SU-DHL-6 (cell line): ENCODE results near the gene CCDC102A.

Experiments used
- H2AFZ ChIP-seq: fragments of 200-600 bp; sonication (generic); 2 replicates; pipeline ENCODE4 v1.6.1; 2014; ENCODE audit warnings: low read depth, mild to moderate bottlenecking, moderate library complexity, mixed read lengths, antibody characterized with exemption, low read length; ENCODE audit not compliant: severe bottlenecking
- H3F3A ChIP-seq: fragments of 200-600 bp; shearing (Covaris generic); 2 replicates; pipeline ENCODE4 v1.6.0; 2016; ENCODE audit warnings: antibody characterized with exemption, mild to moderate bottlenecking; ENCODE audit not compliant: insufficient read depth
- H3K27ac ChIP-seq: fragments of 200-600 bp; sonication (generic); 2 replicates; pipeline ENCODE4 v1.5.1; 2016; ENCODE audit warnings: low read depth, mild to moderate bottlenecking, low read length, moderate library complexity, mixed read lengths
- H3K27me3 ChIP-seq: fragments of 200-600 bp; sonication (generic), shearing (Covaris generic); 2 replicates; pipeline ENCODE4 v1.6.0; 2014; ENCODE audit warnings: mild to moderate bottlenecking, low read length
- H3K36me3 ChIP-seq: fragments of 200-600 bp; sonication (generic); 2 replicates; pipeline ENCODE4 v1.6.1; 2014; ENCODE audit warnings: mild to moderate bottlenecking, low read length, mixed read lengths
- H3K4me2 ChIP-seq: fragments of 300-600, 200-600 bp; shearing (Covaris generic), sonication (generic); 2 replicates; pipeline ENCODE4 v1.6.0; 2014; ENCODE audit warnings: low read length, low read depth, mild to moderate bottlenecking; ENCODE audit not compliant: poor library complexity, severe bottlenecking
- H3K4me3 ChIP-seq: fragments of 200-600 bp; sonication (generic); 2 replicates; pipeline ENCODE4 v1.5.1; 2014; ENCODE audit warnings: antibody characterized with exemption, low read length, mild to moderate bottlenecking, mixed read lengths; ENCODE audit not compliant: insufficient read depth, poor library complexity, severe bottlenecking
- H3K79me2 ChIP-seq: fragments of 200-600 bp; sonication (generic); 2 replicates; pipeline ENCODE4 v1.6.1; 2014; ENCODE audit warnings: mild to moderate bottlenecking, low read length, moderate library complexity; ENCODE audit not compliant: insufficient read depth
- H3K9ac ChIP-seq: fragments of 200-600 bp; sonication (generic); 2 replicates; pipeline ENCODE4 v1.7.0; 2014; ENCODE audit warnings: mild to moderate bottlenecking, low read length
- H3K9me2 ChIP-seq: fragments of 200-600 bp; sonication (generic); replicated peaks from 2 replicates; pipeline ENCODE4 v1.6.1; 2014; ENCODE audit warnings: low read length; ENCODE audit not compliant: insufficient read depth
- H3K9me3 ChIP-seq: fragments of 200-600 bp; sonication (generic); 2 replicates; pipeline ENCODE4 v1.6.1; 2014; ENCODE audit warnings: low read length, mixed read lengths; ENCODE audit not compliant: insufficient read depth
- H4K20me1 ChIP-seq: fragments of 200-600 bp; sonication (generic); 2 replicates; pipeline ENCODE4 v1.6.1; 2014; ENCODE audit warnings: low read depth, mild to moderate bottlenecking, antibody characterized with exemption, low read length, moderate library complexity, mixed read lengths
- EZH2phosphoT487 ChIP-seq: fragments of 200-600 bp; sonication (generic), shearing (Covaris generic); conservative IDR thresholded peaks from 2 replicates; pipeline ENCODE4 v1.6.1; 2018; ENCODE audit warnings: mild to moderate bottlenecking, antibody characterized with exemption, low read length, moderate library complexity, mixed read lengths
- TF ChIP-seq, protein P1 (sequence below): fragments of 200-600 bp; sonication (generic); IDR thresholded peaks from one replicate; pipeline ENCODE4 v1.5.1; 2017; ENCODE audit warnings: antibody characterized with exemption, mild to moderate bottlenecking, low read length, moderate library complexity; ENCODE audit not compliant: insufficient read depth, poor library complexity, severe bottlenecking

The CCDC102A gene

GRCh38 chr16:57472665-57473060, 63.7 kb downstream of the CCDC102A start:
- Histone ChIP-seq H2AFZ (no peak overlapping the region), H3K36me3 (no peaks in the 10 kb centered on the region), H3K27ac (no peak overlapping the region), H3K4me3 (no peak overlapping the region), H3K27me3 (no peaks in the 10 kb centered on the region), H3K9ac (no peak overlapping the region), H3K79me2 (no peaks in the 10 kb centered on the region), H3K9me2 (no peaks in the 10 kb centered on the region), H3K4me2 (no peak overlapping the region), H4K20me1 (no peaks in the 10 kb centered on the region), H3F3A (peaks cover under 1% of the 10 kb centered on the region; the same call in 1 of the 2 replicates), H3K9me3 (no peaks in the 10 kb centered on the region)
- no peak for TF ChIP-seq EZH2phosphoT487
- TF ChIP-seq, protein P1, sequence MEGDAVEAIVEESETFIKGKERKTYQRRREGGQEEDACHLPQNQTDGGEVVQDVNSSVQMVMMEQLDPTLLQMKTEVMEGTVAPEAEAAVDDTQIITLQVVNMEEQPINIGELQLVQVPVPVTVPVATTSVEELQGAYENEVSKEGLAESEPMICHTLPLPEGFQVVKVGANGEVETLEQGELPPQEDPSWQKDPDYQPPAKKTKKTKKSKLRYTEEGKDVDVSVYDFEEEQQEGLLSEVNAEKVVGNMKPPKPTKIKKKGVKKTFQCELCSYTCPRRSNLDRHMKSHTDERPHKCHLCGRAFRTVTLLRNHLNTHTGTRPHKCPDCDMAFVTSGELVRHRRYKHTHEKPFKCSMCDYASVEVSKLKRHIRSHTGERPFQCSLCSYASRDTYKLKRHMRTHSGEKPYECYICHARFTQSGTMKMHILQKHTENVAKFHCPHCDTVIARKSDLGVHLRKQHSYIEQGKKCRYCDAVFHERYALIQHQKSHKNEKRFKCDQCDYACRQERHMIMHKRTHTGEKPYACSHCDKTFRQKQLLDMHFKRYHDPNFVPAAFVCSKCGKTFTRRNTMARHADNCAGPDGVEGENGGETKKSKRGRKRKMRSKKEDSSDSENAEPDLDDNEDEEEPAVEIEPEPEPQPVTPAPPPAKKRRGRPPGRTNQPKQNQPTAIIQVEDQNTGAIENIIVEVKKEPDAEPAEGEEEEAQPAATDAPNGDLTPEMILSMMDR, result no peak

- Histone ChIP-seq H3K4me2 (no peak overlapping the region), H3K9me3 (no peaks in the 10 kb centered on the region), H3K27ac (no peak overlapping the region), H3K9ac (no peak overlapping the region), H3K9me2 (no peaks in the 10 kb centered on the region), H3F3A (peaks cover 4% of the 10 kb centered on the region; the same call in 1 of the 2 replicates), H3K36me3 (peaks cover 4% of the 10 kb centered on the region; the same call in 1 of the 2 replicates), H3K27me3 (no peaks in the 10 kb centered on the region), H3K79me2 (no peaks in the 10 kb centered on the region), H3K4me3 (no peak overlapping the region), H2AFZ (no peak overlapping the region), H4K20me1 (no peaks in the 10 kb centered on the region)
- TF ChIP-seq EZH2phosphoT487, result no peak
- TF ChIP-seq, protein P1, result no peak
Measured at GRCh38 chr16:57471852-57472664, 64.3 kb downstream of the CCDC102A start.

DNA sequence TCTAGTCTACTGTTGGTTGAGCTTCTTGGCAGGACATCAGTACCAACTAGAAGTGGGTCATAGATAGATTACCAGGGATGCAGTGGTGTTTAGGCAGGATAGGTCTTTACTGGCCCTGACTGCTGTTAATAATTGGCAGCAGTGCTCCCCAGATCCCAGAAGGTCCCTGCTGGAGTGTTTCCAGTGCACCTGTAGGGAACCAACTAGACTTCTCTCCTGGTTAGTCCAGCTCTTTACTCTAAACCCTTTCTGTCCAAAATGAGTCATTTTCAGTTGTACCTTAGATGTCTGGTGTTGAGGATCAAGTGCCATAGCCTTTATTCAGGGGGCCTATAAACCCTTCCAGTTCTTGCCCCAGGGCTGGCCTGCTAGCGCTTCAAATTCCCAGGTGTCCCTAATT, 65.2 kb downstream of the CCDC102A start:
- peaks cover 4% of the 10 kb centered on the region; the same call in 1 of the 2 replicates for H3K36me3 ChIP-seq
- H3K4me2 ChIP-seq, result no peak overlapping the region
- no peak overlapping the region for H3K9ac ChIP-seq
- H3F3A ChIP-seq, result peaks cover 4% of the 10 kb centered on the region; the same call in 1 of the 2 replicates
- H2AFZ ChIP-seq, result no peak overlapping the region
- TF ChIP-seq, protein P1, result no peak
- no peak for TF ChIP-seq EZH2phosphoT487
- no peak overlapping the region for H3K4me3 ChIP-seq
- H3K27me3 ChIP-seq, result no peaks in the 10 kb centered on the region
- no peaks in the 10 kb centered on the region for H3K79me2 ChIP-seq
- H3K9me2 ChIP-seq, result no peaks in the 10 kb centered on the region
- no peak overlapping the region for H3K27ac ChIP-seq
- H4K20me1 ChIP-seq, result no peaks in the 10 kb centered on the region
- no peaks in the 10 kb centered on the region for H3K9me3 ChIP-seq
